GM19467 (cell line): ENCODE data around the gene ARL14EPL.
"Not testable (repeated sequence)": the region's sequence is repeated elsewhere in the genome, so short reads cannot be mapped to it uniquely, and the experiment has no call there.

Experiments used
- ATAC-seq: cut with Tn5 transposase; IDR thresholded peaks from one replicate; pipeline ENCODE4 v1.9.1; 2021; ENCODE audit warnings: mild to moderate bottlenecking, moderate library complexity; ENCODE audit not compliant: unreplicated experiment

Gene ARL14EPL

DNA sequence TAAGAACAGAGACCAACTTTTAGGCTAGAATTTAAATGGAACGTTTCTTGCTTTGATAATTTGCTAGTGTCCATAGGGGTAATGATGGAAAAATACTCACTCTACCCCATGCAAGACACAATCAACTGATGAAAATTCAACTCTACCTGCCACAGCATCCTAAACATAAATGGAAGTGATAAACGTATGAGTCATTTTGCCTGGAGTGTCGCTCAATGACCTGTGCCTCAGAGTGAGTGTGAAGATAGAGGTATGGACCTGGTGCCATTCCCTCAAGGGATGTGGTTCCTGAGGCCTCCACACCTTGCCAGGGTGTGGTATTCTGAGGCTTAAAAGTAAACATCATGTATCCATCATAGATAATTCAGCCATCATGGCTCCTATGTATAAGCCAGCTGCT is 14.0 kb downstream of the ARL14EPL start:
- ATAC-seq: no peak

DNA sequence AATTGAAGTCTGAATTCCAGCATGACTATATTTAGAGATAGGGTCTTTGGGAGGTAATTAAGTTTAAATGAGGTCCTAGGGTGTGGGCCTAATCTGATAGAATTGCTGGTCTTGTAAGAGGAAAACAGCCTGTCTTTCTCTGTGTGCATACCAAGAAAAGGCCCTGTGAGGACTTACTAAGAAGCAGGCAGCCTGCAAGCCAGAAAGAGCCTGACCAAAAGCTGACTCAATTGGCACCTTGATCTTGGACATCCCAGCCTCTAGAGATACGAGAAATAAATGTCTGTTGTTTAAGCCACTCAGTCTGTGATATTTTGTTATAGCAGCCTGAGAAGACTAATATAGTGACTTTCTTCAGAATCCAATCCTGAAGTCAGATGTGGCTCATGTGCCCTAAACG is 14.6 kb downstream of the ARL14EPL start:
- ATAC-seq: no peak

DNA sequence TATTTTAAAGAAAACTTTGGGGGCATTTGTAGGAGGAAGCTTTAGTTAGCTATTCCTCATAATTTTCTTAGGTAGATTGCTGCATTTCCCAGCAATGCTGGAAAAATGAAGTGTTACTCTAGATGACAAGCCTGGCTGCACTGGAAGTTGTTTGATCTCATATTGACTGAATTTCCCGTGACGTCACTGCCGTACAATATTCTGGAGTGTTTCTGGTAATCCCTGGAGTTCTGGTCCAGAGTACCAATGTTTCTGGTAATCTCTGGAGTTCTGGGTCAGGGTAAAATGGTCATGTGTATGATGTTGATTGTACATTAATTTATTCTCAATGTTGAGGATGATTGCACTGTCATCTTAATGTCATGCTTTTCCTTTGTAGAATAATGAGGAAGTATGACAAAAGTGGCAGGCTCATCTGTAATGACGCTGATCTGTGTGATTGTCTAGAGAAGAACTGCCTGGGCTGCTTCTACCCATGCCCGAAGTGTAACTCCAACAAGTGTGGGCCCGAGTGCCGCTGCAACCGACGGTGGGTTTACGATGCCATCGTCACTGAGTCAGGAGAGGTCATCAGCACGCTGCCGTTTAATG is 26.2 kb downstream of the ARL14EPL start:
- ATAC-seq: no peak

DNA sequence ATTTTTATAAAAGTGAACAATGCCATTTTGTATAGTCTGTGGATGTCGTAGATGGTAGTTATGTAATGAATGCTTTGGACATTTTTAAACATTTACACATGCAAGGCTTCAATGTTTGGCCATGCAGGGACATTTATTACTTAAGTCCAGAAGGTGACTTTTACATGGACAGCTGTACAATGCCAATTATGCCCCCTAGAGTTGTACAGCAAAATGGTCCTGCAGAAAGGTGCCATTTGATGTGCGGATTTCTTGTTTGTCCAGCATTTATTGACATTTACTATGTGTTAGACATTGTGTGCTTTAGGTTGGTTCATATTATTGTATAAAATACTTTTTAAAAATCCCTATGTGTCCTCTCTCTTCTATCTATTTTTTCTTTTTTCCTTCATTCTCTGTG is 30.1 kb downstream of the ARL14EPL start:
- ATAC-seq: no peak

DNA sequence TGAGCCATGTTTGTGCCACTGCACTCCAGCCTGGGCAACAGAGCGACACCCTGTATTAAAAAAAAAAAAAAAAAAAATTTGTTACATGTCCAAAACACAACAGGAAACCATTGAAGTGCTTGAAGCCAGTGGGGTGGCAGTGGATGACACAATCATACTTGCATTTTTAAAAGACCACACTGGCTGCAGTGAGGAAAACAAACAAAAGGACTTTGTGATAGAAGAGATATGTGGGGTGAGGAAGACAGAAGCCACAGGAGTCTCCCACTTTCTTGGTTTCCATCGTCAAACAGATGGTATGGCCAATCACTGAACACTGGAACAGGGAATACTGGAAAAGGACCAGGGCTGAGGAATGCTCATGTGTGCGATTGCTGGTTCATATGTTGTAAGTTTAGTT is 31.7 kb downstream of the ARL14EPL start:
- ATAC-seq: no peak

DNA sequence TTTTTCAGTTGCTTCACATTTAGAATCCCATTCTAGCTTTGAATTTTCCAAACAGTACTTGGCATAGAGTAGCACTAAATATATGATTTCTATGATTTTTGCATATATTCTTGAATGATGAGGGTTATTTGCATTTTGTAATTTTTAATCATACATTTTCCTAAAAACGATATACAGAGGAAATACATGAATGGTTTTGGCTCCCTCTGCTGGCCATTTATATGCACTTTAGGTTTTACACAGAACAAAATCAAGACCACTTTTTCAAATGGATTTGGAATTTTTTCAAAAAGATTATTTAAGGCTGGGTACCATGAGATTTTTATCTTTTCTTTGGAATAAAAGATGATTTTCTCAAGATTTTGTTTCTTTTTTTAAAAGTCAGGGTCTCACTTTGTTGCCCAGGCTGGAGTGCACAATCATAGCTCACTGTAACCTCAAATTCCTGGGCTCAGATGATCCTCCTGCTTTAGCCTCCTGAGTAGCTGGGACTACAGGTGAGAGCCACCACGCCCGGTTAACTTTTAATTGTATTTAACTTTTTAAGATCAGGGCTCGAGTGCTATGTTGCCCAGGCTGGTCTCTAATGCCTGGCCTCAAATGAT is 35.9 kb downstream of the ARL14EPL start:
- ATAC-seq: no peak

DNA sequence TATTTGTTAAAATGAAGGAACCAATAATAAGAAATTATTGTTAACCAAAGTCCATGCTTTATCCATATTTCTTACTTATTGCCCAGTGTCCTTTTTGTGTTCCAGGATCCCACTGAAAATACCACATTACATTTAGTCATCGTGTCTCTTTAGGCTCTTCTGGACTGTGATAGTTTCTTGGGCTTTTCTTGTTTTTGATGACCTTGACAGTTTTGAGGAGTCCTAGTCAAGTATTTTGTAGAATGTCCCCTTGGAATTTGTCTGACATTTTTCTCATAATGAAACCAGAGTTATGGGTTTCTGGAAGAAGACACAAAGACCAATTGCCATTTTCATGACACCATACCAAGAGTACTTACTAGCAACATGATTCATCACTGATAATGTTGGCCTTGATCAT is 38.9 kb downstream of the ARL14EPL start:
- no peak for ATAC-seq

DNA sequence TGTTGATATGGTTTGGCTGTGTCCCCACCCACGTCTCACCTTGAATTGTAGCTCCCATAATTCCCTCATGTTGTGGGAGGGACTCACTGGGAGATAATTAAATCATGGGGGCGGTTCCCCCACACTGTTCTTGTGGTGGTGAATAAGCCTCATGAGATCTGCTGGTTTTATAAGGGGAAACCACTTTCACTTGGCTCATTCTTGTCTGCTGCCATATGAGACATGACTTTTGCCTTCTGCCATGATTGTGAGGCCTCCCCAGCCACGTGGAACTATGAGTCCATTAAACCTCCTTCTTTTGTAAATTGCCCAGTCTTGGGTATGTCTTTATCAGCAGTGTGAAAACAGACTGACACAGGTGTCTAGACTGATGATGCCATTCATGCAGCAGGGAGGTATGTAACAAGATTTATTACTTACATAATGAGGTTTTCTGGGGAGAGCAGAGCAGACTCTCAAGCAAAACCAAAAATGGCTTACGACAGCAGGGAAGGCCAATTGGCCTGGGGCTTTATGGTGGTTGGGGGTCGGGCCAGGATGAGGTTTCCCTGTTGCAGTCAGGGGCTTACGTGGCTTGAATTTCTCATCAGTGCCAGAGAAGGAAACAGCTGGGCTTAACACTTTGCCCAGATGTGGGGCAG is 43.0 kb downstream of the ARL14EPL start:
- ATAC-seq: no peak

DNA sequence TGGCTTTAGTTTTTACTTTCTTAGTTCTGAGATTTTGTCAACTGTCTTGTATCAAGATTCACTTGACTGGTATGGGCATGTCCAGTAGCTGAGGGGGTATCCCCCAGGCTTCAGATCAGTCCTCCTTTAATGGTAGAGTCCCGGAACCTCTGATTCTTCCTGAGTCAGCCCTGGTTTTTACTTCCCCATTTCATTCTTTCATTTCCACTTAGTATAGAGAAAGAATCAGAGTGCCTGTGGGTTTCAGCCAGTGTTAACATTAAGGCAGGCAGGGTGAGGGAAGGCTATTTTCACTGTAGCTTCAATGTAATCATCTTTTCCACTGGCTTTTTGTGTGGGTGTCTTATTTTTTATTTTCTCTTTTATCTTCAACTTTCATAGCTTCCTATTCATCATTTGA is 44.2 kb downstream of the ARL14EPL start:
- peak; percentile 98 for ATAC-seq

DNA sequence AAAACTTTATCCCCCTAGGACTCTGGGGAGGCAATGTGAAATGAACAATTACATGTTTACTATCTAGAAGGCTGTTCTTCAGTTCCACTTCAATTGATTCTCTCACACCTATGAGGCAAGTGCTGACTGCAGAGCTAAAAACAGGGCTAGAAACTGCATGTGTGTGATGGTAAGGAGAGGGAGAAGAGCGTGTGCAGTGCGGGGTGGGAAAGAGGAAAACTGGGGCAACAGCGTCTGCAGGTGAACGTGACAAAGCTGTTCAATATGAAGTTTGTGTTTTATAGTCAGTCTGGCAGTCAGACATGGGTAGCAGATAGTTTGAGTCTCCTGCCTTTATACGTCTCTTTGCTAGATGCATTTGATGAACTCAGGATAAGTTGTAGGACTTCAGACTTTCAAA is 45.9 kb downstream of the ARL14EPL start:
- no peak for ATAC-seq

DNA sequence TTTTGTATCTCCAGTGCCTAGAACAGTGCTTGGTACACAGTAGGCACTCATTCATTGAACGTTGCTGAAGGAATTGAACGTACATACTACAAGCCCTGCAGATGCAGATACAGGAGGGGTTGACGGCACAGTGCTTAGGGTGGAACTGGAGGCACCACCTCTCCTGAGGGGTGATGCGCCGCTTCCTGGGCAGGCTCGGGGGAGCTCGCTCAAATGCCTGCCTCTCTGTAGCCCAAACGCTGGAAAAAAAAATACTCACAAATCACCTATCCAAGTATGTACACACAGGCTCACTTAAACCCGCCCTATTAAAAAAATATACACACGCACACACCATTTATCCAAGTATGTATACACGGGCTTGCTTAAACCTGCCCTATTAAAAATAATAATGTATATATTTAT is 52.0 kb downstream of the ARL14EPL start:
- ATAC-seq: peak; percentile 30

DNA sequence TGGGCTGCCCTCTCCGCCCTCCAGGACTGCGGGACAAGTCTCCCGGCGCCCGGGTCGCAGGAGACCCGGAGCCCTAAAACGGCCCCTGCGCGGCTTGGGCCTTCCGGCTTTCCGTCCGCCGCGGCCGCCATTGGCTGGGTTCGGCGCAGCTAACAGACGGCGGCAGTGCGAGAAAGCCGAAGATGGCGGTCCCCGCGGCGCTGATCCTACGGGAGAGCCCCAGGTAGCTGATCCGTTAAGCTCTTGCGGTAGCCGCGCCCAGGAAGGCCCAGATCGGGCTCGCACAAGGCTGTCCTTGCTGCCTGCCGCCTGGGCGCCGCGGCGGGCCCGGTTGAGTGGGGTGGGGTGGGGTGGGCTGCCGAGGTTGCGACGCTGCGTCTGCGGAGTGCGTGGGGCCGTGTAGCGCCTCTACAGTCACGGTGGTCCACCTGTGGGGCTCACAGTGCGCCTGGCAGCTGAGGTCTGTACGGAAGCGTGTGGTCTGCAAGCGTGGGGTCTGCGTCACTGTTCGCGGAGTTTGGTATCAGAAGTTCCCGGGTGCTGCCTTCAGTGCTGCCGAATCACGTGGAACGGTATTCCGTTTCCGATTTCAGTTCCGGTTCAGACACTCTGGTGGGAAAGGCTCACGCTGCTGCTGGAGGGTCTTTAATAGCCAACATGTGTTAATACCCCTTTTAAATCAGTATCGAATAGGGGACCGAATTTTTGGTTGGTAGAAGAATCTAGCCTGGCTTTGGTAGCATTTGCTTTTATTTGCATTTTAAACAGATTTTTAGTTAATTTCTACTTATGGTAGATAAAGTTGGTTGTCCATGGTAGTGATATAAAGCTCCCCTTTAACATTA is 52.8 kb downstream of the ARL14EPL start, which contains the start of gene COMMD10:
TSS of gene COMMD10 (plus strand) at position 155 of the 845 bp plus-strand sequence.
- peak; percentile 88 for ATAC-seq

DNA sequence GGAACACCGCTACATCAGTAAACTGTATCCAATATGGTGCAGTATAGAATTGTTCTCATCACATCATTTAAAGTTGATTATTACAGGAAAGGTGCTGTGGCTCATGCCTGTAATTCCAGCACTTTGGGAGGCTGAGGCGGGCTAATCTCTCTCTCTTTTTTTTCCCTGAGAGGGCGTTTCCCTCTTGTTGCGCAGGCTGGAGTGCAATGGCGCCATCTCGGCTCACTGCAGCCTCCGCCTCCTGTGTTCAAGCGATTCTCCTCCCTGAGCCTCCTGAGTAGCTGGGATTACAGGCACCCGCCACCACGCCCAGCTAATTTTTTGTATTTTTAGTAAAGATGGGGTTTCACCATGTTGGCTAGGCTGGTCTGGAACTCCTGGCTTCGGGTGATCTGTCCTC is 54.0 kb downstream of the ARL14EPL start:
- not testable (repeated sequence) for ATAC-seq

DNA sequence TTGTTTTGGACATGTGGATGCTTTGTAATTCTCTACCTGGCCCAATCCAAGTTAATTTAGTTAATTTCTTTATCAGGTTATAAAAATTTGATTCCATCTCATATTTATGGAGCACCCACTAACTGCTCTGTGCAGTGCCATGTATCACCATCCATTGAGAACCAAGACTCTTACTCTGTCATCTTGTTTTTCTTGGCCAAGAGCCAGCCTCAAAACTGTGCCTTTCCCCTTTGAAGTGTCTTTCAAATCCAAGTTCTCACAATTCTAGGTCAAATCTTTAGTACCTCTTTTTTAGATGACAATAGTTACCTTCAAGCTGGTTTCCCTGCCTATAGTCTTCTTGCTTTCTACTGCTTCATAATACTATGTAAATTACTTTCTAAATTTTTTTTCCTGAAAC is 55.8 kb downstream of the ARL14EPL start:
- no peak for ATAC-seq

DNA sequence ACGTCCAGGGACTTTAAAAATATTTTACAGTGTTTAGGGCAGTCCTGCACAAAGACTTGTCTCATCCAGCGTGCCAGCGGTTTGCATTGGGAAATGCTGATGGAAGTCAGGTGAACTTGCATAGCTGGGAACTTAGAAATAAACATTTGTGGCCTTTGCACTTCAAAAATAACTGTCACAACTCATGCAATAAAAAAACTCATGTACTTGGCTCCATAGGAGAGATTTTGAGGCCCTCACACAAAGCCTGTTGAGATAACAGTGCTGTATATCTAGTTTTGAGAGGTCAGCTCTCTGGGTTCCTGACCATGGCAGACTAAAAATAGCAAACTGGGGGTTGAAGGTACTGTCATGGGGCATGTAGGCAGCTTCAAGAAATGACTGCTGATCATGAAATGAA is 58.0 kb downstream of the ARL14EPL start:
- ATAC-seq: no peak

DNA sequence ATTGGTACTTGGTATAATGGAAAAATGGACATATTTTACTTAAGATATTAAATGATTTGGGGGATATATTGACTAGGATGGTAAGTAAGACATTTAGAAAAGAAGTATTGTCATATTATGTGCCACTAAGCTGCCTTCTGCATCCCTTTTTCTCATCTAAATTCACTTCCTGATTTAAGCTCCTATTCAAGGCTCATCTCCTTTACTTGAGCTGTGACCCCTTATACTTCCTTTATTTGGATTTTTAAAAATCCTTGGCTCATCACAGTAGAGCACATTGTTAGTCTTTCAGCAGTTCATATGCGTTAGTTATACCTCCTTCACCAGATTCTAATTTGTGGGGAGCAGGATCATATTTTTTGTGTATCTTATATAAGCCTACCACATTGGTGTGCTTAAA is 59.1 kb downstream of the ARL14EPL start:
- ATAC-seq: no peak

DNA sequence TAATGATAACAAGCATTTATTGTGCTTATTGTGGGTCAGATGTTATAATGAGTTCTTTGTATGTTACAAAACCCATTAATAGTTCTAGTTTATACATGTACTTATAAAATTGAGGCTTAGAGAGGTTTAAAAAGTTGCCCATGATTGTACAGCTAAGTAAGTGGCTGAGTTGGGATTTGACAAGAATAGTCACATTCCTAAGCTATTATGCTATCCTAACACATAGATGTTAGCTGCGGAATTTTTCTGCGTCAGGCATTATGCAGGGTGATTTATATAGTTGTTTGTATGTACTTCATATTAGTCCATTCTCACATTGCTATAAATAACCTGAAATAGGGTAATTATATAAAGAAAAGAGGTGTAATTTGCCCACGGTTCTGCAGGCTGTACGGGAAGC is 65.0 kb downstream of the ARL14EPL start:
- no peak for ATAC-seq

DNA sequence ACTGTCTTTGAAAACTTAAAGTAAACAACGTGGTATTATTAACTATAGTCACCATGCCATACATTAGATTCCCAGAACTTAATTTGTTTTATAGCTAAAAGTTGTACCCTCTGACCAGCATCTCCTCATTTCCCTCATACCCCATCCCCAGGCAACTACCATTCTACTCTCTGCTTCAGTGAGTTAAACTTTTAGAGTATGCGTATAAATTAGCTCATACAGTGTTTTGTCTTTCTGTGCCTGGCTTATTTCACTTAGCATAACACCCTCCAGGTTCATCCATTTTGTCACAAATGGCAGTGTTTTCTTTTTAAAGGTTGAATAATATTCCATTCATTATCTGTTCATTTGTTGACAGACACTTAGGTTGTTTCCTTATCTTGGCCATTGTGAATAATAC is 66.7 kb downstream of the ARL14EPL start:
- no peak for ATAC-seq

DNA sequence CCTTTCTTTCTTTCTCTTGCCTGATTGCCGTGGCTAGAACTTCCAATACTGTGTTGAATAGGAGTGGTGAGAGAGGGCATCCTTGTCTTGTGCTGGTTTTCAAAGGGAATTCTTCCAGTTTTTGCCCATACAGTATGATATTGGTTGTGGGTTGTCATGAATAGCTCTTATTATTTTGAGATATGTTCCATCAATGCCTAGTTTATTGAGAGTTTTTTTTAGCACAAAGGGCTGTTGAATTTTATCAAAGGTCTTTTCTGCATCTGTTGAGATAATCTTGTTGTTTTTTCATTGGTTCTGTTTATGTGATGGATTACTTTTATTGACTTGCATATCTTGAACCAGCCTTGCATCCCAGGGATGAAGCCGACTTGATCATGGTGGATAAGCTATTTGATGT is 72.7 kb downstream of the ARL14EPL start:
- ATAC-seq: not testable (repeated sequence)
